AG08396 (cell line): ENCODE measurements around the gene CDC5L.

Experiments used
- DNase-seq: peaks from one replicate; pipeline ENCODE4 v3.0.0; 2012; ENCODE audit warnings: low spot score, mixed read lengths

CDC5L gene

DNA sequence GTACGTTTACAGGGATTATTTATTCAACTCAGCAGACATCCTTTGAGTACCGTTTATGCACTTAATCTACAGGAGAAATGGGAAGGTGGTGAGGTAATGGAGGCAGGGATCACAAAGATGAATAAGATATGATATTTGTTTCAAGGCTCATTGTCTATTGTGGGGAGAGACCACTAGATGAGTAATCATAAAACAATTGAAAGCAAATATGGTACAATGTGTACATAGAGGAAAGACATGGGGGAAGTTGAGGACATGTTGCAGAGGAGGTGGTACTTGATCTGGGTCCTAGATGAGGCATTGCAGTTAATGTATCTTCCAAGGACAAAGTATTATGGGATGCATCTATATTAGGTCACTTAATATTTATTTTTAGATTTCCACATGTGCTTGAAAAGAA lies 13.7 kb upstream of the CDC5L start:
- no peak for DNase-seq

DNA sequence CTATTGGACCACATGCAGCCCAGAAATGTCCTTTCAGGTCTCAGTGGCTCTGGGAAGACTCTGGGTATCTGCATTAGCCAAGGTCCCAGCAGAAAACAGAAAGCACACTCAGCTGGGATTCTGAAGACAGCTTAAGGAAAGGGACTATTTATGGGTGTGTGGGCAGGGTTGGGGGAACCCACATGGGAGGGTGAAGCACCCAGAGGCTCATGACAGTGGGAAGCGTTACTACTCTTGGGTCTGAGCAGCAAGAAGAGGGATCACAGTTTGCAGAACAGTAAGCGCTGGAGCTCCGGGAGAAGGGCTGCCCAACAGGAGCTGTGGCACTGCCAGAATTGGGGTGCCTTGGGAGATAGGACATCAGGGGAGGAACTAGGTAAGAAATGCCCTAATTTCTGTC lies 12.4 kb upstream of the CDC5L start:
- no peak for DNase-seq

DNA sequence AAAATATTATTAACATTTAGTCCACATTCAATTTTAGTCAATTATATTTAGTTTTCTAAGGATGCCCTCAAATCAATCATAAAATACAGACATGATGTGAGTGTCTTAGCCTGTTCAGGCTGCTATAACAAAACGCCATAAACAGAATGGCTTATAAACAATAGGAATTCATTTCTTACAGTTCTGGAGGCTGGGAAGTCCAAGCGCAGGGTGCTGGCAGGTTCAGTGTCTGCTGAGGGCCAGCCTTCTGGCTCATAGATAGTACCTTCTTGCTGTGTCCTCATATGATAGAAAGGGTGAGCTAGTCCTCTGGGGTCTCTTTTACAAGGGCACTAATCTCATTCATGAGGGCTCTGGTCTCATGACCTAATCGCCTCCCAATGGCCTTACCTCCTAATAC lies 10.0 kb upstream of the CDC5L start:
- DNase-seq, result no peak

DNA sequence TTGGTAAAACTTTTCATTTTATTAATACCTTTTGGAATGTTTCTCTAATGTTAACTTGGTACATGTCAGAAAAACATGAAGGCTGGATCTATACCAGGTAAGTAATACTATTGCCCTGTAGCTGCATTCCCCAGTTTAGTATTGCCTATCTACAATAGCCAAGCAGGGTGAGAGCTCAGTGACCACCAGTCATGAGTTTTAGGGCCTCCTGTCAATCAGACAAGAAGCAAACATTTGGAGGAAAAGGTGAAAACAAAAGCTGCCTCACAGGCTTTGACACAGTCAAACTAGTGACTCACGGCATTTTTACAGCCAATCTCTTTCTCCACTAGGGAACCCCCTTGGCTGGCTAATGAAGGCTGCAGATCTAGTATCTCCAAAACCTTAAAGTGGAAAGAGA lies 9.5 kb upstream of the CDC5L start:
- no peak for DNase-seq

DNA sequence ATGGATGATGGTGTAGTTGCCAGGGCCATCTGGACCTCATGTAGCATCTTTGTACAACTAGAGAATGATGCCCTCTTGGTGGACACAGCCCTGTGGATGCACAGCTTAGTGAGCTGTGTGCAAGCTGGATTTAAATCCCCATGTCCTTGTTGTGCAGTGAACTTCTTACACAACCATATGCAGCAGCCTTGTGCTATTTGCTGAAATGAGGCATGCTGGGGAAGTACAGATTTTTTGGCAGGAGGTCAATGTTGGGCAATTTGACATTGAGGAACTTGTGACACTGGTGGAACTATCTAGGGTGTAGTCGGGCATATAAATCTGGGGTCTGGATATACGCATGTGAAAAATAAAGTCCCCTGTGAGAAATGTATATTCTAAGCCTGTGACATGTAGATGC lies 5.8 kb upstream of the CDC5L start:
- no peak for DNase-seq

DNA sequence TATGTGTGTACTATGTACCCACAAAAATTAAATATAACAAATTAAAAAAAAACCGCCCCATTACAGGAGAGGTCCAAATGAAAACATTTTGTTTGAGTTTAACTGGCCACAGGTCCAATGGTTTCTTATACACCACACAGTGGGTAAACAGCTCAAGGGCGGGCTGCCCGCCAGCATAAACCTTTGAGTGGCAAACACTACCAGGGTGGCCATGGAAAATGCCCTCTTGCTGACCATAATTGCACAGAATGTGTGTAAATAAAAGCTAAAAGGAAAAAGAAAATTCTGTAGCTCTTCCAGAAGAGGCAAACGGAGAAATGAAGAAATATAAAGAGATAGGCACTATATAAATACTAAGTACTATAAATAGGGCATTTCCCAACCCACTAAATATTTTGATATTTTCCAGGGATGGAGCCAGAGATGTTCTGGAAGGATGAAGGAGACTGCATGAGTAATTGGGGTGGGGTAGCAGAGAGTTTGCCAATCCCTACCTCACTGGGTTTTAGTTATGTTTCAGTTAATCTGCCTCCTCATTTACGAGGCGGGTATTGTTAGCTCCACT lies 1.1 kb upstream of the CDC5L start:
- peak; percentile 31 for DNase-seq

DNA sequence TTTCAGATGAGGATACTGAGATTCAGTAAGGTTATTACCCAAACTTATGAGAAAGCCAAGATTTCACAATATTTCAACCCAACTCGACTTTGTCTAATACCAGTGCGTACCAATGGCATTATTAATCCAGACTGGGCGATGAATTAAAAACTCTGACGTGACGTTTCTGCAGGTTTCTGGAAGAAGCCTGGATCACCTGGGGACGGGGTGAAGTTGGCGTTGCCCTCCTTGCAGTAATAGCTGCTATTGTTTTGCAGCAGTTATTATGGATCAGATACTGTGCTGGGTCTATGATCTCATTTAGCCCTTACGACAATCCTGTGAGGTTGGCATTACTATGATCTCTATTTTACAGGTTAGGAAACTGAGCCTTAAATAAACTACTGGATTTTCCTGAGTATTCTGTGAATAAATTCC lies 569 bp upstream of the CDC5L start:
- DNase-seq, result peak; percentile 37

DNA sequence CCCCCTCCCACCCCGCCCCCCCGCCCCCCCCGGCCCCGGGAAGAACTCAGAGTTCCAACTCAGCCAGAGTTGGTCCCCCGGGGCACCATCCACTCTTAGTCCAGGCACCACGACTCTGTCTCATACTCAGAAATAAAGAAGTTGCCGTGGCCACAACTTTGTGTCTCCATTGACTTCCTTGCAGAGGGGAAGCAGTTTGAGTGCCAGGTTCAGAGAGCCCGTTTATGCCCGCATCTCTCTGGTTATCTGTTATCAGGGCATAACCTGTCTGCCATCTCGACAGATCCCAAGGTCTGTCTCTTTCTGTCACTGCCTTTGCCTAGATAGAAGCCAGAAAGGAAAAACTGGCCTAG lies 605 bp downstream of the CDC5L start:
- no peak for DNase-seq

DNA sequence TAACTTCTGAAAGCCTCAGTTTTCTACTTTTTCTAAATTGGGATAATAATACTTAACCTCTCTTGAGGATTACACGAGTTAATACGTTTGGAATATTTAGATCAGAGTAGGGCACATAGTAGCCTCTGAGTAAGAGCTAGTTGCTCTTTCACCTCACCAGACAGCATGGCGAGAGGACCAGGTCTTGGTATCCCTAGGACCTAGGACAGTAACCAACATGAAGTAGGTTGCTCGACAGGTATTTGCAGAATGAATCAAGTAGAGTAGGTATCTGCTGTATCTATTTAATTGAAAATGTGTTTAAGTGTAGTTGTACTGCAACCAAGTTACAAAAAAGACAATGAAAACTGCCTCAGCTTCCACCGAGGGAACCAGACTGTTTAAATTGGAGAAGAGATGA lies 1.4 kb downstream of the CDC5L start:
- no peak for DNase-seq

DNA sequence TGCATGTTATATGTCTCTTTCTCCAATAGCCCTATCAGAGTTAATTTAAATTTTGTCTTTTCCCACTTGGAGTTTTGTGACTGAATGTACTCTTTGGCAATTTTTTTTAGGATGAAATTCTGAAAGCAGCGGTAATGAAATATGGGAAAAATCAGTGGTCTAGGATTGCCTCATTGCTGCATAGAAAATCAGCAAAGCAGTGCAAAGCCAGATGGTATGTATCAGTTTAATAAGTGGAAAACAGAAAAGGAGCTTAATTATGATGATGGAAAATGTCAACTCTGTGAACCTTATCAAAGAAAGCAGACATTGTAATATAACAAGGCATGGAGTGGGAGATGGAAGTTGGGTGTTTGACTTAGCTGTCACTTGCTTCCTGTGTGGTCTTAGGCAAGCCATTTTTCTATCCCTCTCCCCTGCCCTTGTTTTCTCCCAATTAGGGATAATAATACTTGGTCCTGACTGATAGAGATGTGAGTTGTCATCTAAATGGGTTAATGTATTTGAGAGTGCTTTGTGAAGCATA lies 2.7 kb downstream of the CDC5L start:
- DNase-seq, result no peak

DNA sequence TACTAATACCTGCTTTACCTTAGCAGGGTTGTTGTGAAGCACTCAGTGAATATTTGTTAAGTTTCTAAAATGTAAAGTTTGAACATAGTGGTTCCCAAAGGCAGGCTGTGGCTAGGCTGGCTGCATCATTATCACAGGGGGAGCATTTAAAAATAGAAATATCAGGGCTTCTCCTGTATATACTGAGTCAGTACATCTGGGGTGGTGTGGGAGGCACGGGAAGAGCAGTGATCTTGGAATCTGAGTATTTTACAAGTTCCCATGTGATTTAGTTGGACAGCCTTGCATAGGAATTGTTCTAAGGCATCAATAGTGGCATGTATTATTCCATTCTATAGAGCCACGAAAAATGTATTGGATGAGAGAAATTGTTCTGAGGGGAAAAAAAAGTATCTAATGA lies 8.0 kb downstream of the CDC5L start:
- no peak for DNase-seq

DNA sequence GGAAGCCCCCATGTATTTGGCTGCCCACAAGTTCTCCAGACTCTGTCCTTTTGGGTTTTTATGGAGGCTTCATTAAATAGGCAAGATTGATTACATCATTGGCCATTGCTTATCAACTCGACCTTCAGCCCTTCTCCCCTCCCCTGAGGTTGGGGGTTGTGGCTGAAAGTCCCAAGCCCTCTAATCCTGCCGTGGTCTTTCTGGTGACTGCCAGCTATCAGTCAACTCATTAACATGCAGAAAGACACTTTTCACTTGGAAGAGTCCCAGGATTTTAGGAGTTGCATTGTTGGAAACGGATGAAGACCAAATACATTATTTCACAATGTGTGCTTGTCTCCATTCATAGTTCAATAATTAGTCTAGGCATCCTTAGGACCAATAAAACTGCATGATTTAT lies 9.5 kb downstream of the CDC5L start:
- no peak for DNase-seq

DNA sequence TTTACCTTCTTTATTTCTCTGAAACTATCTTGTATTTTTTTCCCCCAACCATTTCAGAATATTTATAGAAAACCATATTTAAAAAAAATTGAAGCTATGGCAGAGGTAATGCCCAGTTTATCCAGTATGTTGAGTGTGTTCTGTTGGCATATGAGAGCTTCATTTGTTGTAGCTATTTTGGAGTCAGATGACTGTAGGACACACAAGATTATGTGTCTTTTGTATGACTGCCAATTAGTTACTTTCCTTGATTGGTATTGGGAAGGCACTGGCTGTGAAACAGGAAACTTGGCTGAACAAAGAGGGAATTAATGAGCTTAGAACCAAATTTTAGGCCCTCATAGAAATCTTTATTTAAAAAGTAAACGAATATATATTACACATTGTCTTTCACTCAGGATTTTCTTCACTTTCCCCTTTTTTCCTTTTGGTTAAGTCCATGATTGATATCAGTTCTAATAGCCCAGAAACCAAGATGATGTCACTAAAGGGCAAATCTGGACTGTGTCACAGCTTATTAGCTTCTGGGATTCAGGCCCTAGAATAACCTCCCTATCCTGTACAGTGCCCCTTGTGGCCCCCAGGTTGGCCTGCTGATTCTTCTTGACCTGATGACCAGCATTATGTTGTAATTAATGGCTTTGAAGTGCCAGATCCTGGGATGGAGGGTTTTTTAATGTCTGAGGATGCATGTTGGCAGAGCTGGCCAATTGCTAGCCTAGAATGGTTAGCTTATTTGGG lies 10.1 kb downstream of the CDC5L start:
- no peak for DNase-seq

DNA sequence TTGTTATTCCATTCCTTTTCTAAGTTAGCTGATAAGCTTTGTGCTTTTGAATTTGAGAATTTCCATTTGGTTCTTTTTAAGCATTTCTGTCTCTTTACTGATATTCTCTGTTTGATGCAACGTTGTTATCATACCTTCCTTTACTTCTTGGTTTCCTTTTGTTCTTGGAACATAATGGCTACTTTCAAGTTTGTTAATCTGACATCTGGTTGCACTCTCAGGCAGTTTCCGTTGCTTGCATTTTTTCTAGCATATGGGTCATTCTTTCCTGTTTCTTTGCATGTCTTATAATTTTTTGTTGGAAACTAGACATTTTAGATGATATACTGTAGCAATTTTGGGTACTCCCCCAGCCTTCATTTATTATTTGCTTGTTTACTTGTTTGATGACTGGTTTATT lies 12.5 kb downstream of the CDC5L start:
- no peak for DNase-seq

DNA sequence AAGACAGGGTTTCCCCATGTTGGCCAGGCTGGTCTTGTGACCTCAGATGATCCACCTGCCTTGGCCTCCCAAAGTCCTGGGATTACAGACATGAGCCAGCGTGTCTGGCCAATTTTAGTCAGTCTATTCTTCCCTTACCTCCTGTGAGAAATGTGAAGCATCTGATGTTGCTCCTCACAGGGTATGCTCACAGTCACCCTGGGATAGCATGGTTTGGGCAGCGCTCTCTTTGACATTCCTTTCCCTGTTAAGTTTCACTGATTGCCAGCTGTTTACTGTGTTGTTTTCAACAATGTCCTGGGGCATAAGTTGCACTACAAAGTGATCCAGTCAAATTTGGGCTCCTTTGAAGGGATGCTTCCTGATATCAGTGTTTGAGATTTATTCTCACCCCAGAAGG lies 13.1 kb downstream of the CDC5L start:
- no peak for DNase-seq

DNA sequence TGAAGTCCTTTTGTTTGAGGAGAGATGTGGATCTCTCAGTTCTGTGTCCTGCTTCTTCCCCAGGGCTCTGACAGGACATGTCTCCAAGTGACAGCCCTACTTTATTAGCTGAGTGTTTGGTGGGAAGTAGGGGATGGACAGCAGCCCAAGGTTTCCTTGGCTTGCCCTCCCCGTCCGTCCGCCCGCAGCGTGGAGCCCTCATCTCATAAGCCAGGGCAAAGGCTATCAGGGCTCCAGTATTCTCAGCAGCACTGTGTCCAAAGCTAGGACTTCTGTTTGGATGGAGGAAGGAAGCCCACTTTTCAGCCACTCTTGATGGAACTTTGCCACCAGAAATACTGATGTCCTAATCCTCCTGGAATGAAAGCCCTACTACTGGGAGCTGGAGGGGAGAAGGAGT lies 13.6 kb downstream of the CDC5L start:
- no peak for DNase-seq

DNA sequence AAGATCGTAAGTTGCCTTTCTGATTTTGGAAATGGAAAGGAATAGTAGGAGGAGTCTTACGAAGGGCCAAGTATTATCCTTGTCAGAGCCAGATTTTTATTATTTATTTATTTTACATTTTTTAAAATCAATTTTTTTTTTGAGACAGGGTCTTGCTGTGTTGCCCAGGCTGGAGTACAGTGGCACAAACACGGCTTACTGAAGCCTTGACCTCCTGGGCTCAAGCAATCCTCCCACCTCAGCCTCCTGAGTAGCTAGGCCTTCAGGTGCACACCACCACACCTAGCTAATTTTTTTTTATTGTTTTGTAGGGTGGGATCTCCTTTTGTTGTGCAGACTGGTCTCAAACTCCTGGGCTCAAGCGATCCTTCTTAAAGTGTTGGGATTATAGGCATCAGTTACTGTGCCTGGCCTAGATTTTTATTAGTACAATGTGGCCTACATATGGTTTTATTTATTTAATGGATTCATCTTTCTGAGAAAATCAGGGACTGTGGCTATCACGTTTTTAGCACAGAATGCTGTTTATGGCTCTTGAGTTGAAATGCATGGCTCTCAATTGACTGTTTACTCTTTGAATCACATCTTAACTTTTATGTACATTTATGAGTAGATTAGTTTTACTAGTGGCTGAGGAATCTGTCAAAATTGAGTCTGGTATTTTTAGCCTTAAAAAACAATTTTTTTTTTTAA lies 16.7 kb downstream of the CDC5L start:
- no peak for DNase-seq

DNA sequence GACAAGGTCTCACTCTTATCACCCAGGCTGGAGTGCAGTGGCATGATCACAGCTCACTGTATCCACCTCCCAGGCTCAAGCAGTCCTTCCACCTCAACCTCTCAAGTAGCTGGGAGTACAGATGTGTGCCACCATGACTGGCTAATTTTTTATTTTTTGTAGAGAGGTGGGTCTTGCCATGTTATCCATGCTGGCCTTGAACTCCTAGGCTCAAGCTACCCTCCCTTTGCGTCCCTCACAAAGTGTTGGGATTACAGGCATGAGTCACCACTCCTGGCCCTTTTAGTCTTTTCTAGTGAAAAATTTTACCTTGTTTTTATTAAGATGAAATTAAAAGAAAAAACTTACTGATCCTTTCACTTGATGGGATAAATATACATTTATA lies 17.2 kb downstream of the CDC5L start:
- no peak for DNase-seq

DNA sequence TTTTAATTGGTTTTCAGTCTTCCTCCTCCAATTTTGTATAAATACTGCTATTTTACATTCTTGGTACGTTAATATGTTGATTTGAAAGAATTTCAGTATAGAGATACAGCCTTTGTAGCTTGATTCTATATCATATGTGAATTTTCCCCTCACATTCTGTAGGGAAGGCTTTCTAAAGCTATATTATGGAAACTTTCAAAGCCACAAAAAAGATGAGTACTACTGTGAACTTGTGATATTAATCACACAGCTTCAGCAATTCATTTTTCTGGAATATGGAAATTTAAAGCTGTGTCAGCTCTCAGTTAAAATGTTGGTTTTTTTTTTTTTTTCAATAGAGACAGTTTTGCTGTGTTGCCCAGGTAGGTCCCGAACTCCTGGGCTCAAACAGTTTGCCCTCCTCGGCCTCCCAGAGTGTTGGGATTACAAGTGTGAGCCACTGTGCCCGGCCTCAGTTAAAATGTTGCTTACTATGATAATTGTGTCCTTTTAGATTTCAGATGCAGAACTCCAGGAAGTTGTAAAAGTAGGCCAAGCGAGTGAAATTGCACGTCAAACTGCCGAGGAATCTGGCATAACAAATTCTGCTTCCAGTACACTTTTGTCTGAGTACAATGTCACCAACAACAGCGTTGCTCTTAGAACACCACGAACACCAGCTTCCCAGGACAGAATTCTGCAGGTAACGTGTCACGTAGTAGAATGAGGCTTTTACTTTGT lies 20.6 kb downstream of the CDC5L start:
- no peak for DNase-seq

DNA sequence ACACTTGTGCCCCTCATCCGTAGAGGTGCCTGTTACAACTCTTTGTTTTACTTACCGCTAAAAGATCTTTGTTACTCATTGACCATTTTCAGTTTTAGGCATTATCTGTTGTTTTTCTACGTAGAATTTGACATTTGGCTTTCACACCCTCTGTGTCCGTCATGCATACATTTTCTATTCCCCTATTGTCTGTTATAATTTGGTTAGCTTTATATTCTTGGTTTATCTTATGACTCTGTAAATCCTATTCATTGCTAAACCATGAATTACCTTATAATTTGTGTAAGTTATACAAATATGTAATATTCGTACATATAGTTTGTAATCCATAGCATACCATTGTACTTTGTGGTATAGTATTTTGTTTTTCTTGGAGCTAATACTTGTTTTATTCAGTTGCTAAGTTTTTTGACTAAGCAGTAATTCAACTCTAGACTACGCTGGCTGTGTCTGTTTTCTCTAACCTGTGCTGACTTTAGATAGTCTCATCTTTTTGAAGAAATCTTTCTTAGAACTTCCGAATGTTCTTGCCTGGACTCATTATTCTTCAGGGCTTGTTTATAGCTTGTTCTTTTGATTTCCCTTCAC lies 21.8 kb downstream of the CDC5L start:
- DNase-seq, result no peak

DNA sequence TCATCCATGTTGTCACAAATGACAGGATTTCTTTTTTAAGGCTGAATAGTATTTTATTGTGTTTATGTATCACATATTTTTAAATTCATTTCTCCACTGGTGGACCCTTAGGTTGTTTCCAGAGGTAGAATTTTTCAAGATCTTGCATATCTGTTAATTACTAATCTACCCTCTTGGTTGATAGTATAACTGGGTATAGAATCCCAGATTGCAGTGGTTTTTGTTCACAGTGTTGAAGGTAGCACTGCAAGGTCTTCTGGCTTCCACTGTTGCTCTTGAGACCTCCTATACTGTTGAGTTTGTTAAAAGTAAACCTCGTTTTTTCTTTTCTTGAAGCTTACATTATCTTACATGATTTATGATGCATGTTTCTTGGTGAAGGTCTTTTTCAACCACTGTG lies 22.9 kb downstream of the CDC5L start:
- DNase-seq, result no peak

DNA sequence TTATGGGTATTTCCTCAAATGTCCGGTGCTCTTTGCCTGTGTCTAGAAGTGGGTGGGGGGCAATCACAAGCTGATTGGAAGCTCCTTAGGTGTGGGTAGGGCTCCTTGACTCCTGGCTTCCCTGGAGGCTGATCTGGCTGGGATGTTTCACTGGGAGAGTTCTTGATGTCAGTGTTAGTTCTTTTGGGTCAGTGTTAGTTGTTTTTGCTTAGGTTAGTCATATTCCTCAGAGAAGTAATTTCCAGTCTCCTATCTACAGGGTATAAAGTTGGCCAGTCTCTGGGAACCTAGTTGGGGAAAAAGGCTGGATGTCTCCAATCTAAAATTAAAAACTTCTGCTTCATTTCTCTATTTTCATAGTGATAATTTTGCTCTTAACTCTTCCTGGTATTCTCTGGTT lies 23.6 kb downstream of the CDC5L start:
- DNase-seq, result no peak

DNA sequence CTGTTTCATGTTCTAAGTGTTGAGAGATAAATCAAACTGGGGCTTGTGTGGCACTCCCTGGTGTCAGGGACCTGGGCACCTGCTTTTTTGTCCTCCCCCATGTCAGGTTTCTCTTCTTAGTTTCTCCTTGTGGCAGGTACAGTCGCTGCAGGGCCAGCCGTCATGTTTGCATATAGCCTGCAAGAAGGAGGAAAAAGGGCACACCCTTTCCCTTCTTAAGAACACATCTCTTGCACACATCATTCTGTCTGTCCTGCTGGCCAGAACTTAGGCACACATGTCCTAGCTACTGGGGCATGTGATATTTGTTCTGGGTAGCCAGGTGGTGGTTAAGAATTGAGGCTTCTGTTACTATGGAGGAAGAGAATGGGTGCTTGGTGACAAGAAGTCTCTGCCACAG lies 27.9 kb downstream of the CDC5L start:
- DNase-seq, result no peak
